Osteoblast (primary cell): ENCODE measurements around the gene DNAJC11. TPM values are rescaled to one million over a fixed set of nuclear protein-coding genes. Genes with fewer than 3 reads are reported as not detected.

Experiments used
- DNase-seq: peaks from one replicate; pipeline ENCODE4 v3.0.0; 2011; ENCODE audit warnings: low spot score, mixed read lengths; ENCODE audit not compliant: insufficient read length; ENCODE audit errors: missing footprints
- H2AFZ ChIP-seq: 2 replicates; pipeline ENCODE4 v1.6.0; 2011; ENCODE audit warnings: mild to moderate bottlenecking, low read length
- H3K27ac ChIP-seq: 2 replicates; pipeline ENCODE4 v1.5.1; 2011; ENCODE audit warnings: mild to moderate bottlenecking, low read depth, low read length, moderate library complexity
- H3K27me3 ChIP-seq: 2 replicates; pipeline ENCODE4 v1.6.0; 2012; ENCODE audit warnings: mild to moderate bottlenecking, control low read depth, inconsistent platforms, low read length, moderate library complexity; ENCODE audit not compliant: insufficient read depth
- H3K36me3 ChIP-seq: 2 replicates; pipeline ENCODE4 v1.5.1; 2011; ENCODE audit warnings: mild to moderate bottlenecking, low read length, control low read depth, moderate library complexity; ENCODE audit not compliant: insufficient read depth
- H3K4me1 ChIP-seq: 2 replicates; pipeline ENCODE4 v1.5.1; 2011; ENCODE audit warnings: mild to moderate bottlenecking, low read length, control low read depth, moderate library complexity; ENCODE audit not compliant: insufficient read depth
- H3K4me2 ChIP-seq: 2 replicates; pipeline ENCODE4 v1.6.0; 2011; ENCODE audit warnings: mild to moderate bottlenecking, low read length; ENCODE audit not compliant: insufficient read depth
- H3K4me3 ChIP-seq: fragments of 200-600 bp; sonication (generic); 3 replicates; pipeline ENCODE4 v1.5.1; 2012; ENCODE audit warnings: mild to moderate bottlenecking, low read length, inconsistent platforms; ENCODE audit not compliant: insufficient read depth
- H3K79me2 ChIP-seq: 2 replicates; pipeline ENCODE4 v1.6.0; 2012; ENCODE audit warnings: mild to moderate bottlenecking, low read length, control low read depth, inconsistent platforms; ENCODE audit not compliant: insufficient read depth
- H3K9me3 ChIP-seq: 2 replicates; pipeline ENCODE4 v1.5.1; 2011; ENCODE audit warnings: low read depth, low read length, control low read depth
- H4K20me1 ChIP-seq: 2 replicates; pipeline ENCODE4 v1.6.0; 2012; ENCODE audit warnings: mild to moderate bottlenecking, low read length, control low read depth; ENCODE audit not compliant: insufficient read depth
- CTCF ChIP-seq: IDR thresholded peaks from 2 replicates; pipeline ENCODE4 v1.5.1; 2011; ENCODE audit warnings: mild to moderate bottlenecking, low read depth, low read length, moderate library complexity; ENCODE audit errors: extremely low read depth
- total RNA-seq: library from RNA; depleted of rRNA; stranded (reverse); fragments of >200 nt; gene quantifications from 2 replicates; pipeline ENCODE4 v1.2.3, GENCODE V29; 2012

The DNAJC11 gene
- total RNA-seq, 1 donor: 26.8 TPM

- no peaks in the 10 kb centered on the region for H3K4me1 ChIP-seq
- peaks cover 21% of the 10 kb centered on the region for H3K36me3 ChIP-seq
- no peaks in the 10 kb centered on the region for H4K20me1 ChIP-seq
- H2AFZ ChIP-seq: no peak overlapping the region
- no peak overlapping the region for H3K4me3 ChIP-seq
- H3K4me2 ChIP-seq: no peak overlapping the region
- no peak for DNase-seq
- TF ChIP-seq CTCF: no peak
- no peak overlapping the region for H3K27ac ChIP-seq
- H3K27me3 ChIP-seq: no peaks in the 10 kb centered on the region
- no peaks in the 10 kb centered on the region for H3K9me3 ChIP-seq
- H3K79me2 ChIP-seq: peaks cover 3% of the 10 kb centered on the region
Measured at GRCh38 chr1:6657138-6657537, 44.5 kb downstream of the DNAJC11 start.

GRCh38 chr1:6653436-6654290 is 48.0 kb downstream of the DNAJC11 start:
- Histone ChIP-seq H3K4me2 (no peak overlapping the region), H3K4me1 (no peaks in the 10 kb centered on the region), H3K27me3 (no peaks in the 10 kb centered on the region), H4K20me1 (no peaks in the 10 kb centered on the region), H3K79me2 (no peaks in the 10 kb centered on the region), H3K4me3 (no peak overlapping the region), H3K36me3 (peaks cover 29% of the 10 kb centered on the region), H3K27ac (no peak overlapping the region), H3K9me3 (no peaks in the 10 kb centered on the region), H2AFZ (no peak overlapping the region)
- TF ChIP-seq CTCF: no peak
- no peak for DNase-seq

- no peak for DNase-seq
- Histone ChIP-seq H4K20me1 (no peaks in the 10 kb centered on the region), H3K79me2 (no peaks in the 10 kb centered on the region), H3K4me3 (no peak overlapping the region), H3K4me2 (no peak overlapping the region), H3K4me1 (no peaks in the 10 kb centered on the region), H2AFZ (no peak overlapping the region), H3K27me3 (no peaks in the 10 kb centered on the region), H3K36me3 (peaks cover 29% of the 10 kb centered on the region), H3K27ac (no peak overlapping the region), H3K9me3 (no peaks in the 10 kb centered on the region)
- TF ChIP-seq CTCF: no peak
Measured at GRCh38 chr1:6652986-6653385, 48.6 kb downstream of the DNAJC11 start.

GRCh38 chr1:6651909-6652308 is 49.7 kb downstream of the DNAJC11 start:
- no peaks in the 10 kb centered on the region for H3K9me3 ChIP-seq
- H3K27me3 ChIP-seq: no peaks in the 10 kb centered on the region
- no peak overlapping the region for H3K27ac ChIP-seq
- H3K36me3 ChIP-seq: peaks cover 29% of the 10 kb centered on the region
- H3K4me2 ChIP-seq: no peak overlapping the region
- H2AFZ ChIP-seq: no peak overlapping the region
- H3K4me1 ChIP-seq: no peaks in the 10 kb centered on the region
- H4K20me1 ChIP-seq: no peaks in the 10 kb centered on the region
- no peak for TF ChIP-seq CTCF
- no peaks in the 10 kb centered on the region for H3K79me2 ChIP-seq
- H3K4me3 ChIP-seq: no peak overlapping the region
- no peak for DNase-seq
